T-helper 1 cell treated with Interleukin-12 subunit alpha and Interleukin-12 subunit beta and Interleukin-4 antibody, amounts not matched to agents 30 μg/mL and 1 μg/mL, for 36 hours (primary cell): ENCODE results near the gene KNDC1.
"Not testable (repeated sequence)": the region's sequence is repeated elsewhere in the genome, so short reads cannot be mapped to it uniquely, and the experiment has no call there.

Experiments used
- H3K27ac Mint-ChIP-seq: one replicate; pipeline ENCODE4 v1.8.0; 2021; ENCODE audit warnings: mild to moderate bottlenecking, mixed read lengths
- H3K27me3 Mint-ChIP-seq: one replicate; pipeline ENCODE4 v1.8.0; 2021; ENCODE audit warnings: low read depth, mixed read lengths
- H3K36me3 Mint-ChIP-seq: one replicate; pipeline ENCODE4 v1.8.0; 2021; ENCODE audit warnings: low read depth, mixed read lengths
- H3K4me1 Mint-ChIP-seq: one replicate; pipeline ENCODE4 v1.8.0; 2021; ENCODE audit warnings: low read depth, mixed read lengths
- H3K4me3 Mint-ChIP-seq: one replicate; pipeline ENCODE4 v1.8.0; 2021; ENCODE audit warnings: mild to moderate bottlenecking, moderate library complexity, mixed read lengths
- H3K9me3 Mint-ChIP-seq: one replicate; pipeline ENCODE4 v1.8.0; 2021; ENCODE audit warnings: mixed read lengths

Gene KNDC1

DNA sequence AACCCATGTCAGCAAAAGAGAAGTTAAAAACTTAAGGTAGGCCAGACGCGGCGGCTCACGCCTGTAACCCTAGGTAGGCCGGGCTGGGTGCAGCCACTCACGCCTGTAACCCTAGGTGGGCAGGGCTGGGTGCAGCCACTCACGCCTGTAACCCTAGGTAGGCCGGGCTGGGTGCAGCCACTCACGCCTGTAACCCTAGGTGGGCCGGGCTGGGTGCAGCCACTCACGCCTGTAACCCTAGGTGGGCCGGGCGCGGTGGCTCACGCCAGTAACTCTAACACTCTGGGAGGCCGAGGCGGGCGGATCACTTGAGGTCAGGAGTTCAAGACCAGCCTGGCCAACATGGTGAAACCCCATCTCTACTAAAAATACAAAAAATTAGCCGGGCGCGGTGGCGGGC lies 61.7 kb downstream of the KNDC1 start:
- H3K27me3 Mint-ChIP-seq, H3K4me1 Mint-ChIP-seq, H3K27ac Mint-ChIP-seq, H3K4me3 Mint-ChIP-seq, H3K36me3 Mint-ChIP-seq, H3K9me3 Mint-ChIP-seq: not testable (repeated sequence)

DNA sequence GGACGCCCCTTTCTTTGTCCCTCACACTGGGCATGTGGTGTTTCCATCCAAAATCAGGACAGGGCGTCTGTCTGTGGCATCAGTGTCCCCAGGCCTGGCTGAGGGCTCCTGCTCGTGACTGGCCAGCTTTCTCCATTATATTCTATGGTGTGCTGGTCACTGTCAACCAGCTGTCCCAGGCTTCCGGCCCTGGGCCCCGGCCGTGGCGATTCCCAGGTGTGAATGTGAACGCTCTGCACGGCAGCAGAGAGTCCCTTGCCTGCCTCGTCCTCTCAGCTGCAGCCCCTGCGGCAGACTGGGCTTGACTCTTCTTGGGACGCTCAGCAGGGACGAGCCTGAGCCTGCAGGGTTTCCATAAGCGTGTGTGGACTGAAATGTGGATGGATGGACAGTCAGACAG lies 64.1 kb downstream of the KNDC1 start:
- Mint-ChIP-seq H3K27me3 (peaks cover 21% of the 10 kb centered on the region), H3K27ac (no peak overlapping the region), H3K4me1 (peaks cover 8% of the 10 kb centered on the region), H3K9me3 (no peaks in the 10 kb centered on the region), H3K36me3 (no peaks in the 10 kb centered on the region), H3K4me3 (no peak overlapping the region)

- Mint-ChIP-seq H3K27me3 (peaks cover 26% of the 10 kb centered on the region), H3K4me3 (no peak overlapping the region)
These were observed 64.8 kb downstream of the KNDC1 start for GRCh38 chr10:133224756-133225372.

DNA sequence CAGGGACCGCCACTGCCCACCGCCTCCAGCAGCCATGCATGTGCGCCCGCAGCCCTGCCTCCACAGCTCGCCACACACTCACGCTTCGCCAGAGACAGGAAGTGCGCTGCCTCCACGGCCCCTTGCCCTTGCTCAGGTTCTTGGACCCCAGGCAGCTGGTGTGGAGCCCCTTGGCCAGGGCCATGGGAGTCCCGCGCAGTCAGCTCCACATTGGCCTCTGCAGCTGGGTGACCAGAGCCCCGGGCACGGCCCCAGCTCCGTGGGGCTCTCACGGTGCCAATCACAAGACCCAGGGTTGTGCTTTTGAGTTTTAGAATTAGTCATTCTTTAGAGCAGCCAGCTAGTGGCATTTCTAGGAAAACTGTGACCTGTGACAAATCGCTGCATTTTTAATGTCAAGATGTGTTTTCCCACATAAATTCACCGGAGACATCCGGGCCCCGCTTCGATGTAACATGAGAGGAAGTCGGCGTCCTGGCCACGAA lies 65.7 kb downstream of the KNDC1 start:
- H3K4me3 Mint-ChIP-seq, result peak overlapping the region; percentile 26

More at GRCh38 chr10:133224756-133225372, 64.8 kb downstream of the KNDC1 start:
- peaks cover 8% of the 10 kb centered on the region for H3K4me1 Mint-ChIP-seq
- H3K36me3 Mint-ChIP-seq, result no peaks in the 10 kb centered on the region
- no peak overlapping the region for H3K27ac Mint-ChIP-seq
- H3K9me3 Mint-ChIP-seq, result no peaks in the 10 kb centered on the region

GRCh38 chr10:133226251-133226808 lies 66.3 kb downstream of the KNDC1 start:
- Mint-ChIP-seq H3K27me3 (peaks cover 29% of the 10 kb centered on the region), H3K4me3 (no peak overlapping the region), H3K36me3 (no peaks in the 10 kb centered on the region)

More for the DNA sequence above, 65.7 kb downstream of the KNDC1 start:
- Mint-ChIP-seq H3K36me3 (no peaks in the 10 kb centered on the region), H3K9me3 (no peaks in the 10 kb centered on the region), H3K4me1 (peaks cover 8% of the 10 kb centered on the region), H3K27me3 (peaks cover 26% of the 10 kb centered on the region), H3K27ac (peak overlapping the region; percentile 31)

DNA sequence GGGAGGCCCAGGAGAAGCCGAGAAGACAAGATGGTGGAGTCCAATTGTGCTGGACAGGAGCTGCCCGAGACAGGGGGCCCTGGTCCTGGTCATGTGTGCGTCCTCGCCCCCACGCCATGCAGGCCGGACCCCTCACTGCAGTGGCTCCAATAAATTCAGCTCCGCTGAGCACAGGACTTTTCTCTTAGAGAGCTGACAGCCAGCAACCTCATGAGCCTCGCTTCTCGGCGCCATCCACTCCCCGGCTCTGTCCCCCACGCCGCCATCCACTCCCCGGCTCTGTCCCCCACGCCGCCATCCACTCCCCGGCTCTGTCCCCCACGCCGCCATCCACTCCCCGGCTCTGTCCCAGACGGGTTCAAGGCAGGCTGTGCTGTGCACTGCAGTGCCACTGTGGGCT lies 67.2 kb downstream of the KNDC1 start:
- Mint-ChIP-seq H3K36me3 (no peaks in the 10 kb centered on the region), H3K9me3 (no peaks in the 10 kb centered on the region), H3K27me3 (peaks cover 38% of the 10 kb centered on the region), H3K27ac (peak overlapping the region; percentile 65), H3K4me1 (peaks cover 8% of the 10 kb centered on the region), H3K4me3 (no peak overlapping the region)

More at GRCh38 chr10:133226251-133226808, 66.3 kb downstream of the KNDC1 start:
- H3K4me1 Mint-ChIP-seq, result peaks cover 8% of the 10 kb centered on the region
- H3K27ac Mint-ChIP-seq, result no peak overlapping the region
- no peaks in the 10 kb centered on the region for H3K9me3 Mint-ChIP-seq

GRCh38 chr10:133229265-133230043 lies 69.4 kb downstream of the KNDC1 start:
- no peaks in the 10 kb centered on the region for H3K9me3 Mint-ChIP-seq
- H3K27ac Mint-ChIP-seq, result peak overlapping the region; percentile 67
- H3K27me3 Mint-ChIP-seq, result peaks cover 60% of the 10 kb centered on the region
- no peaks in the 10 kb centered on the region for H3K36me3 Mint-ChIP-seq
- peak overlapping the region; percentile 14 for H3K4me3 Mint-ChIP-seq
- H3K4me1 Mint-ChIP-seq, result peaks cover 8% of the 10 kb centered on the region

DNA sequence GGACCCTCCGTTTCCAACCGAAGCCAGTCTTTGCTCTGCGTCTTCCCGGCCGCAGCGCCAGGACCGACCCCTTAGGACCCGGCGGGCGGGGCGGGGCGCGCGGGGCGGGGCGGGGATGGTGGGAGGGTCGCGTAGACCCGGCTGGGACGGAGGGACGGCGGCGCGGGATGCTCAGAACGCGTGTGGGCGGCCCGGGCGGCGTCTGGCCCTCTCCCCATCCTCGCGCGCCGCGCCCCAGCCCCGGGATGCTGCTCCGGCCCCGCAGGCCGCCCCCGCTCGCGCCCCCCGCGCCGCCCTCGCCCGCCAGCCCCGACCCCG lies 70.0 kb downstream of the KNDC1 start, which contains the start of gene UTF1:
UTF1 (plus strand) TSS at position 174 of the 318 bp plus-strand sequence; CDS start at position 246, 72 bp downstream.
- no peaks in the 10 kb centered on the region for H3K9me3 Mint-ChIP-seq
- H3K4me1 Mint-ChIP-seq, result peaks cover 8% of the 10 kb centered on the region
- H3K27ac Mint-ChIP-seq, result peak within 1 kb of the TSS; percentile 67
- no peaks in the 10 kb centered on the region for H3K36me3 Mint-ChIP-seq
- H3K27me3 Mint-ChIP-seq, result peaks cover 64% of the 10 kb centered on the region
- peak within 1 kb of the TSS; percentile 14 for H3K4me3 Mint-ChIP-seq

DNA sequence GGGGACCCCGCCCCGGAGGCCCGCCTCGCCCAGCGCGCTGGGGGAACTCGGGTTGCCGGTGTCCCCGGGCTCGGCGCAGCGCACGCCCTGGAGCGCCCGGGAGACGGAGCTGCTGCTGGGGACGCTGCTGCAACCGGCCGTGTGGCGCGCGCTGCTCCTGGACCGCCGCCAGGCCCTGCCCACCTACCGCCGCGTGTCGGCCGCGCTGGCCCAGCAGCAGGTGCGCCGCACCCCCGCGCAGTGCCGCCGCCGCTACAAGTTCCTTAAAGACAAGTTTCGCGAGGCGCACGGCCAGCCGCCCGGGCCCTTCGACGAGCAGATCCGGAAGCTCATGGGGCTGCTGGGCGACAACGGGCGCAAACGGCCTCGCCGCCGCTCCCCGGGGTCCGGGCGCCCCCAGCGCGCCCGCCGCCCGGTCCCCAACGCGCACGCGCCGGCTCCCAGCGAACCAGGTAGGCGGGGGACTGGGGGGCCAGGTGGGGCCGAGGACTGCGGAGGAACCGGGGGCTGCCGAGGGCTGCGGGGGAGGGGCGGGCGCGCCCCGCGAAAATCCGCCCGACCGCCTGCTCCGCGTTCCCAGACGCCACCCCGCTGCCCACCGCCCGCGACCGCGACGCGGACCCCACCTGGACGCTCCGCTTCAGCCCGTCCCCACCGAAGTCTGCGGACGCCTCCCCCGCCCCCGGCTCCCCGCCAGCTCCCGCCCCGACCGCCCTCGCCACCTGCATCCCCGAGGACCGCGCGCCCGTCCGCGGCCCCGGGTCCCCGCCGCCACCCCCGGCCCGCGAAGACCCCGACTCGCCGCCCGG lies 70.6 kb downstream of the KNDC1 start:
- no peak overlapping the region for H3K4me3 Mint-ChIP-seq
- no peaks in the 10 kb centered on the region for H3K9me3 Mint-ChIP-seq

DNA sequence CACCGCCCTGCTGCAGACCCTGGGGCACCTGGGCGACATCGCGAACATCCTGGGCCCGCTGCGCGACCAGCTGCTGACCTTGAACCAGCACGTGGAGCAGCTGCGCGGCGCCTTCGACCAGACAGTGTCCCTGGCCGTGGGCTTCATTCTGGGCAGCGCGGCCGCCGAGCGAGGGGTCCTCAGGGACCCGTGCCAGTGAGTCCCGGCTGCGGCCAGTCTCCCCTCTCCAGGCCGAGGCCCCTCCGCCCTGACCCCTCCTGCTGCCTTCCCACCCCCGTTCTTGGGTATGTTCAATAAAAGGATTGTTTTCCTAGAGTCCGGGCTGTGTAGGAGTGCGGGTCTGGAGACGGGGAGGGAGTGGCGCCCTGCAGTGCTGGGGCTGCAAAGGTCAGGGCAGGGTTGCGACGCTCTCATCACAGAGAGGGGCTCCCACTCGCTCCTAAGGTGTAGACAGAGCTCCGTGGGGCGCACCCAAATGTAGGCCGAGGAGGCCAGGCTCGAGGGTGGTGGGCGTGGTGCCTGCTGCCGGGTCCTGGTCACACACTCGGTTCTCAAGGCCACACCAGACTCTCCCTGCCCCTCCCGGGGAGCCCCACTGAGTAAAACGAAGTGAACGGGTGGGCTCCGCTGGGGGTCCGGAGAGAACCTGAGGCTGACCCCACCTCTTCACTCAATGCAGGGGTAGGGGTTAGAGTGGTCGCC lies 71.4 kb downstream of the KNDC1 start:
- no peaks in the 10 kb centered on the region for H3K9me3 Mint-ChIP-seq
- H3K27ac Mint-ChIP-seq, result no peak overlapping the region
- H3K36me3 Mint-ChIP-seq, result no peaks in the 10 kb centered on the region
- no peak overlapping the region for H3K4me3 Mint-ChIP-seq
- H3K27me3 Mint-ChIP-seq, result peaks cover 65% of the 10 kb centered on the region
- no peaks in the 10 kb centered on the region for H3K4me1 Mint-ChIP-seq

More for the DNA sequence above, 70.6 kb downstream of the KNDC1 start:
- no peak overlapping the region for H3K27ac Mint-ChIP-seq
- H3K4me1 Mint-ChIP-seq, result peaks cover 6% of the 10 kb centered on the region
- H3K27me3 Mint-ChIP-seq, result peaks cover 65% of the 10 kb centered on the region
- H3K36me3 Mint-ChIP-seq, result no peaks in the 10 kb centered on the region

- Mint-ChIP-seq H3K4me1 (no peaks in the 10 kb centered on the region), H3K36me3 (no peaks in the 10 kb centered on the region), H3K27me3 (peaks cover 65% of the 10 kb centered on the region), H3K4me3 (no peak overlapping the region), H3K27ac (no peak overlapping the region), H3K9me3 (no peaks in the 10 kb centered on the region)
These were observed 72.0 kb downstream of the KNDC1 start for GRCh38 chr10:133231946-133232574.

DNA sequence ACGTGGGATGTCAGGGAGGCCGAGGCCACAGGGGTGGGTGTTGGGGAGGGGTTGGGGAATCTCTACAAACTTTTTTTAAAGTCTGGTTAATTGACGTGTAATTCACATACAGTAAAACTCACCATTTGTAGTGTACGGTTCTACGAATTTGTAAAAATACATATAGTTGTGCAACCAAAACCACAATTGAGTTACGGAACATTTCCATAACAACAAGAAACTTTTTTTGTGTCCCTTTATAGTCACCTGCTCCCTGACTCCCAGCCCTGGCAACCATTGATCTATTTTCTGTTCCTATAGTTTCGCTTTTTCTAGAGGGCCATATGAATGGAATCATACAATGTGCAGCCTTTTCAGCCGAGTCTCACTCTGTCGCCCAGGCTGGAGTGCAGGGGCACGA lies 74.8 kb downstream of the KNDC1 start:
- H3K27me3 Mint-ChIP-seq, result peaks cover 63% of the 10 kb centered on the region
- H3K4me3 Mint-ChIP-seq, H3K27ac Mint-ChIP-seq, H3K4me1 Mint-ChIP-seq, H3K9me3 Mint-ChIP-seq, H3K36me3 Mint-ChIP-seq: not testable (repeated sequence)

GRCh38 chr10:133235265-133235855 lies 75.3 kb downstream of the KNDC1 start:
- H3K9me3 Mint-ChIP-seq, result no peaks in the 10 kb centered on the region
- no peaks in the 10 kb centered on the region for H3K36me3 Mint-ChIP-seq
- H3K4me1 Mint-ChIP-seq, result no peaks in the 10 kb centered on the region
- H3K27me3 Mint-ChIP-seq, result peaks cover 66% of the 10 kb centered on the region
- H3K27ac Mint-ChIP-seq, result no peak overlapping the region
- H3K4me3 Mint-ChIP-seq, result no peak overlapping the region
